HG03095 (cell line): ENCODE data around the gene PTPRA.
"Not testable (repeated sequence)": the region's sequence is repeated elsewhere in the genome, so short reads cannot be mapped to it uniquely, and the experiment has no call there.

Experiments
- ATAC-seq: cut with Tn5 transposase; IDR thresholded peaks from one replicate; pipeline ENCODE4 v1.9.1; 2021; ENCODE audit warnings: moderate library complexity; ENCODE audit not compliant: unreplicated experiment

The PTPRA gene

DNA sequence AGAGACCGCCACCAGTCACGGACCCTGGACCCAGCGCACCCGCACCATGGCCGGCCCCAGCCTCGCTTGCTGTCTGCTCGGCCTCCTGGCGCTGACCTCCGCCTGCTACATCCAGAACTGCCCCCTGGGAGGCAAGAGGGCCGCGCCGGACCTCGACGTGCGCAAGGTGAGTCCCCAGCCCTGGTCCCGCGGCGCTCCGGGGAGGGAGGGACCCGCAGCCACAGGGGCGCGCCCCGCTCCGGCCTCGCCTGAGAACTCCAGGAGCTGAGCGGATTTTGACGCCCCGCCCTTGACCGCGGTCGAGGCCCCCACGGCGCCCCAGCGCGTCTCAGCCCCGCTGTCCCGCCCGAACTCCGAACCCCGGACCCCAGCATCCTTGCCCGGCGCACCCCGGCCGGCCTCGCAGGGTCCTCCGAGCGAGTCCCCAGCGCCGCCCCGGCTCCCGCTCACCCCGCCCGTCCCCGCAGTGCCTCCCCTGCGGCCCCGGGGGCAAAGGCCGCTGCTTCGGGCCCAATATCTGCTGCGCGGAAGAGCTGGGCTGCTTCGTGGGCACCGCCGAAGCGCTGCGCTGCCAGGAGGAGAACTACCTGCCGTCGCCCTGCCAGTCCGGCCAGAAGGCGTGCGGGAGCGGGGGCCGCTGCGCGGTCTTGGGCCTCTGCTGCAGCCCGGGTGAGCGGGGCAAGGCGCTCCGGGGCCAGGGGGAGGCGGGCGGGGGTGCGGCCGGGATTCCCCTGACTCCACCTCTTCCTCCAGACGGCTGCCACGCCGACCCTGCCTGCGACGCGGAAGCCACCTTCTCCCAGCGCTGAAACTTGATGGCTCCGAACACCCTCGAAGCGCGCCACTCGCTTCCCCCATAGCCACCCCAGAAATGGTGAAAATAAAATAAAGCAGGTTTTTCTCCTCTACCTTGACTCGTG lies 198.6 kb downstream of the PTPRA start, which contains the start of gene OXT:
Gene OXT, plus strand, starts transcription at position 11 of the 920 bp plus-strand sequence. Its CDS starts 36 bp downstream, at position 47.
- no peak for ATAC-seq

DNA sequence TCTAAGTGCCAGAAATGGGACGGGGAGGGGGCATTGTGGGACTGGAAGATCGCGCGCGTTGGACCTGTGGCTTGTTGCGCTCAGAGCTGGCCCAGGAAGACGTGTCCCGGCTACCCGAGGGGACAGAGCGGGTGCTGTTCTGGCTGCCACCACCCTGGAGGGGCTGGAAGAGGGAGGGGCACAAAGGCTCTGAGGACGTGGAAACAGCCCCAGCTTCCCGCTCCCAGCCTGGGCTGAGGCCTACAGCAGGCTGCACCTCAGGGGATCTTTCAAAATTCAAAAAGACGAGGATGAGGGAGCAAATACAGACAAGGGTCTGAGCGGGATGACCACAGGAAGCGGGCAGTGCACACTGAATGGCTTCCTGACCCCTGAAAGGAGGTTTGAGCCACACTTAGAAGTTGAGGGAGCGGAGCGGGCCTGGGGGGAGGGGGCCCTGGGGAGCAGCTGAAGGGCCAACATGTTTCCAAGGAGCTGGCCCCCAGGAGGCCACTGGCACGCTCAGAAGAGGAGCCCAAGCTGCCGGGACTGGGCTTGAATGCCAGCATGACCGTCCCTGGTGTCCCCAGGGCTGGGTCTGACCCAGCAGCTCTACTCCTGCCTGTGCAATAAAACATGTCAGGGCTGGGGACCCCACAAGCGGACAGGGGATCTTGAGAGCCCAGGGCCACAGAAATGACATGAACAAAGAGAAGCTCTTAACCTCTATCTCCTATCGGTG lies 199.4 kb downstream of the PTPRA start:
- ATAC-seq: no peak

DNA sequence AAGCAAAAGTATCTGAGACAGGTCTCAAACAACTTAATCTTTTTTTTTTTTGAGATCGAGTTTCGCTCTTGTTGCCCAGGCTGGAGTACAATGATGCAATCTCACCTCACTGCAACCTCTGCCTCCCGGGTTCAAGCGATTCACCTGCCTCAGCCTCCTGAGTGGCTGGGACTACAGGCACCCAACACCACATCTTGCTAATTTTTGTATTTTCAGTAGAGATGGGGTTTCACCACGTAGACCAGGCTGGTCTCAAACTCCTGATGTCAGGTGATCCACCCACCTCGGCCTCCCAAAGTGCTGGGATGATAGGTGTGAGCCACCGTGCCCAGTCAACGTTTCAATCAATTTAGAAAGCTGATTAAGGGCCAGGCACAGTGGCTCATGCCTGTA lies 200.0 kb downstream of the PTPRA start:
- ATAC-seq: not testable (repeated sequence)

DNA sequence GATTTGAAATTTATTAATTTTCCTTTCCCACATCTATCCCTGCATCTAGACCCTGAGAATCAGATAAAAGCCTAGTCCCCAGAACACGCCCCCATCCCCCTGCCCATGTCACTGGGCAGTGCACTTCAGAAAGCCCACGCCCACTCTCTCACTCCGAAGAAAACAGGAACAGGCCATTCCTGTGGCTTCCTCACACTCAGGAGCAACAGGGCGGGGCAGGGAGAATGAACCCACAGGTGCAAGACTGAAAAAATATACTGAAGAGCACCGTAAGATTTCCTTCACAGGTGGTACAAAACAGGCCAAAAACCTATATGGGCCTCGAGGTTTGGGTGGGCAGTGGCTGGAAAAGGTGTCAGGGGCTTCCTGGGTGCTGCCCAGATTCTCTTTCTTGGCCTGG lies 201.5 kb downstream of the PTPRA start:
- no peak for ATAC-seq

DNA sequence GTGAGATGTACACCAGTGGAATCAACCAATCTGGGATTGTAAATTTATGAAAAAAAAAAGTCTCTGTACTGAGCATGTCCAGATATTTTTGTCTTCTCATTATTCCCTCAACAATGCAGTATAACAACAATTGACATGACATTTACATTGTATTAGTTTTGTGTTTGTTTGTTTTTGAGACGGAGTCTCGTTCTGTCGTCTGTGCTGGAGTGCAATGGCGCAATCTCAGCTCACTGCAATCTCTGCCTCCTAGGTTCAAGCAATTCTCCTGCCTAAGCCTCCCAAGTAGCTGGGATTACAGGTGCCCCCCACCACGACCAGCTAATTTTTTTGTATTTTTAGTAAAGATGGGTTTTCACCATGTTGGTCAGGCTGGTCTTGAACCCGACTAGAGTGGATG lies 202.0 kb downstream of the PTPRA start:
- not testable (repeated sequence) for ATAC-seq

DNA sequence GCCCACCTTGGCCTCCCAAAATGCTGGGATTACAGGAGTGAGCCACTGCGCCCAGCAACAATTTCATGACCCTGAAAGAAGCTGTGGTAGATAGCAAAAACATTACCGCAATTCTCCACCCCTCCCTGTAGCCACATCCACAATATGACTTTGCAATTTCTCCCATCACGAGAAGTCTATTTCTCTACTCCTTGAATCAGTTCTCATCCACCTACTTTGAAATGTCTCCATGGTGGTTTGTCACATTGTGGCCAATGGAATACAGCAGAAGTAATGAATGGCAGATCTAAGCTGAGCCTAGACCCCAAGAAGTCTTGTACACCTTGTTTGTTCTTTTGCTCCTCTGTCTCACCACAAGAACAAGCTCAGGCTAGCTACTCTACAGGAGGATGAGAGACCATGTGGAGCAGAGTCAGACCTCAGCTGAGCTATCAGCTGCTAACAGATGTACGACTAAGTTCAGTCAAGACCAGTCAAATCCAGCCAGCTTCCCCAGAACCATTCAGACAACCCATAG lies 204.4 kb downstream of the PTPRA start:
- no peak for ATAC-seq

DNA sequence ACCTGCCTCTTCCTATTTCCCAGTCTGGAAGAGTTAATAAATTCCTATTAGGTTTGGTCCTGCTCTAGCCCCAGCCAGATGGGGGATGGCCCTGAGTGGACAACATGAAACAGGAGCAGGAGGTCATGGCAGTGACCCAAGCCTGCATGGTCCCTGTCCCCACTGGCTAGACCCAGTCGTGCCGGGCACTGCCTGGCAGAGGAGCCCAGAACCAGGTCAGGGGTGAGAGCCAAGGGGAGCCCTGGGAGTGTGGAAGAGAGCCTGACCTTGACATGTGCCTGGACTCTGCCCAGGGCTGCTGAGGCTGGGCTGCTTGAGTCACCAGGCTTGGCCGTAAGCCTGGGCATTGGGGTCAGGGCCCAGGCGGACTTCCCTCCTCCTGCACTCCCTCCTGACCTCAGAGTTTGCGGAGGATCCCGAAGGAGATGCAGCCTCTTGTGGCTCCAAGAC lies 207.7 kb downstream of the PTPRA start:
- ATAC-seq: no peak

DNA sequence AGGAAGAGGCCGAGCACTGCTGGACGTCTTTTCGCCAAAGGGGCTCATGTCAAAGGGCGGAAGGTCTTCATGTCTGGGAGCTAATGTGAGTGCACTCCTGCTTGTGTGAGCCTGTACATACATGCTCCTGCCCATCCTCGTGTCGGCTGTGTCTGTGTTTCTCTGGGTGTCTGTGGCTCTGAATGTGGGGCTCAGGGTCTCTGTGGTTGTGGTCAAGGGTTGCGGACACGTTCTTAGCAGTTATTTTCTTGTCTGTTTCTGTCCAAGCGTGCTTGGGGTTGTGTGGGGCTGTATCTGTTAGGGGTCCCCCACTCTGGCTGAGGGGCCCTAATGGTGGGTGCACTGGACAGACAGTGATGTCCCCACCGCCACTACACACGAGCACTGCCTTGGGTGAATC lies 208.4 kb downstream of the PTPRA start:
- ATAC-seq: no peak

DNA sequence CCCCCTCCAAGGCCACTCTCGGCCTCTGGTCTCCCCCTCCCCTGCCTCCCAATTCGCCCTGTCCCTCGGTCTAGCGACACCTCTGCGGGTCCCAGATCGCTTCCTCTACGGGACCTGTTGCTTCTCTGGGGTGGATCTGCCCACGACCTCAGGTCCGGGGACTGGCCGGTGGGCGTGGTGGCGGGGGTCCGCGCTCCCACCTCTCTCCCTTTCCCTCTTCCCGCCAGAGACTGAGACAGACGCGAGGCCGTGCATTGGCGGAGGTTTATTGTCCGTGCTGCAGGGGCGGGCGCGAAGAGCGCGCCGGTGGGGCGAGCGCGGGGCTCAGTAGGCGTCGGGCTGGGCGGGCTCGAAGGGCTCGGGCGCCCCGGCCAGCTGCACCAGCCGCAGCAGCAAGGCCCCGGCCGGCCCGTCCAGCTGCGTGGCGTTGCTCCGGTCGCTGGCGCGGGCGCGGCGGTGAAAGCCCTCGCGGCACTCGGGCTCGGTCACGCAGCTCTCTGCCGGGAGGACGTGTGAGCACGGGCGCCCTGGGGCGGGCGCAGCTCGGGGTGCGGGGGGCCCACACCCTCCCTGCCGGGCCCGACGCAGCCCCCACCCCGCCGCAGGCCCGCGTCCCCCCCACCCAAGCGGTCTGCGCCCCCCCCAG lies 209.1 kb downstream of the PTPRA start:
- ATAC-seq: no peak

DNA sequence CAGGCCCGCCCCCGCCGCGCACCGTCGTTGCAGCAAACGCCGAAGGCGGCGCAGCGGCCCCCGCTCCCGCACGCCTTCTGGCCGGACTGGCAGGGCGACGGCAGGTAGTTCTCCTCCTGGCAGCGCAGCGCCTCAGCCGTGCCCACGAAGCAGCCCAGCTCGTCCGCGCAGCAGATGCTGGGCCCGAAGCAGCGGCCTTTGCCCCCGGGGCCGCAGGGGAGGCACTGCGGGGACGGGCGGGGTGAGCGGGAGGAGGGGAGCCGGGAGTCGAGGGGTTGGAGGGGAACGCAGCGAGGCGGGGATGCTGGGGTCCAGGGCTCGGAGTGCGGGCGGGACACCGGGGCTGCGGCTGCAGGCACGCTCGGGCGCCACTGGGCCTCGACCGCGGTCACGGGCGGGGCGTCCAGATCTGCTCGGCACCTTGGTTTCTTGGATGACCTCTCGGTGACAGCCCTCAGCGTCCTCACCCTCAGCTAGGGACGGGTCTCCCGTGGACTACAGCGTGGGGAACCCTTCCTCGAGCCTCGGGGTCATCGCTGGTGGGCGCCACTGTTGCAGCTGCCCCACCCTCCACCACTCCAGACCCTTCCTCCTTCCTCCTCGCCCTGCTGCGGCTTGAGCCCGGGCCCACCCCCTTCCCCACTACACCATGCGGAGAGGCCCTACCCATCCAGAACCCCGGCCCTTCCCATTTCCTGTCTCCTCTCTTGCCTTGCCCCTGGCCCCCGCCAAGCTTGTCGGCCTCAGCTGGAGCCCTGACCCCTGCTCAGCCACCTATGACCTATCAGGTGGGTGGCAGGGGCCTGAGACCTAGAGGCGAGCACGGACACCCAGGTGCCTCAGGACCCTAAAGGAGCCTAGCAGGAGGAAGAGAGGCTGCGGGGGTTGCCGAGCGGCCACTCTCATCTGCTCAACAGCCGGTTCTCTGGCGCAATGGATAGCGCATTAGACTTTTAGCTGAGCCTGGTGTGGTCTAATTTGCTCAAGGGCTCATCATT lies 210.0 kb downstream of the PTPRA start:
- ATAC-seq: no peak

DNA sequence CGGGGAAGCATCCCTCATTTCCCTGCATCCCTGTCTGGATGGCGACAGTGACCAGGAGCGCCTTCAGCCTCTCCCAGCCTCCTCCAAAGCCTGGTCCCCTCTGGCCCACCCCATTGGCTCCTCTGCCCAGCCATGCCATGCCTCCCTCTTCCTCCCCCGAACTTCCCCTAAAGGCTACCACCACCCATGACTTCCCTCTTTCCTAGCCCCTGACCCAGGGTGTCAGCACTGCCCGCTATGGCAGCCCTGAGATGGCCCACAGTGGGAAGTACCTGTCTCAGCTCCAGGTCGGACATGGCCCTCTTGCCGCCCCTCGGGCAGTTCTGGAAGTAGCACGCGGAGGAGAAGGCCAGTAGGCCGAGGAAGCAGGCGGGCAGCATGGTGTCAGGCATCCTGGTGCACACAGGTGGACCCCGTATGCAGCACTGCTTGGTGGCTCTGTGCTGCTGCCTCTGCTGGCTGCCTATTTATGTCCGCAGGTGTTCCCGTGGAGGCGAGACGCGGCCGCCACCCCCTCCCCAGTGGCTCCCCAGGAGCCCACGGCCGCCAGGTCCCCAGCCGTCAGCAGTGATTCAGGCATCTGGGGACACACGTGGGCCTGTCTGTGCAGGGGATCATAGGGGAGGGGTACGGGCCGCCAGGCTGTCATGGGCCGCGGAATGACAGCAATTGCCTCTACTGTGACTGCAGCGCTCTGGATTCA lies 211.2 kb downstream of the PTPRA start, which contains the start of gene AVP:
Gene AVP, minus strand, starts transcription at position 442 of the 703 bp plus-strand sequence. Its CDS starts 50 bp downstream, at position 392.
- ATAC-seq: no peak

DNA sequence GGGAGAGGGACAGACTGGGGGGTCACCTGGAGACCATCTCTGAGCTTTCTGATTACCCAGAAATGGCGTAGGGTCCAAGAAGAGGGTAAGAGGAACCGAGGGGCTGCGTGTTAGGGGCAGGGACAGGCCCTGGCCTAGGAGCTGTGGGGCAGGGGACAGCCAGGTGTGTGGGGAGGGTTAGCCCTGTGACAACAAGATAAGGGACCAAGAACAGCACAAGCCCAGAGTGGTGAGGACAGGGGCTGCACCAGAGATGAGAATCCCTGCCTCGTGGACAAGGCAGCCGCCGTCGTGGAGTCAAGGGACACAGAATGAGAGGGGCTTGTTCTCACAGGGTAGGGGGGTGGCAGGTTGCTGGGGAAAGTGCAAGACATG lies 211.7 kb downstream of the PTPRA start:
- ATAC-seq: no peak

DNA sequence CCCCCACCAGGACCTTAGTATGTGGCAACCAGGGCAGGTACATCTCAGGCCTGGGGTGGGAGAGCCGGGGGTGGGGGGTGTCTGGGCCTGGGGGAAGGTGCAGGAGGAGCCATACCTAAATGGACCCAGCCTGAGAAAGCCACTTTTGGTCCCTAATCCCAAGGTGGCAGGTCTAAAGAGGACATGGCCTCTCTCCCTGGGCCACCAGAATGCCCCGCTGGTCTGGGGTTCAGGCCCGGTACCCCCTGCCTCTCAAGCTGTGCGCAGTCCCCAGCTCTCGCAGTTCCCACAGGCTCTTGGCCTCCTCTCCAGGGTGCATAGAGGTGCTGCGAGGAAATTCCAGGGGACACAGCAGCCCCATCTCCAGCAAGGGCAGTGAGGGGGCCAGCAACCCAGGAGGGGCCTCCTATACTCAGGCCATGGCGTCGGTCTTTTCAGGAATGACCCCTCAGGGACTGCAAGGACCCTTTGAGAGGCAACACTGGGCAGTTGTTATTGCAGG lies 212.3 kb downstream of the PTPRA start:
- no peak for ATAC-seq

DNA sequence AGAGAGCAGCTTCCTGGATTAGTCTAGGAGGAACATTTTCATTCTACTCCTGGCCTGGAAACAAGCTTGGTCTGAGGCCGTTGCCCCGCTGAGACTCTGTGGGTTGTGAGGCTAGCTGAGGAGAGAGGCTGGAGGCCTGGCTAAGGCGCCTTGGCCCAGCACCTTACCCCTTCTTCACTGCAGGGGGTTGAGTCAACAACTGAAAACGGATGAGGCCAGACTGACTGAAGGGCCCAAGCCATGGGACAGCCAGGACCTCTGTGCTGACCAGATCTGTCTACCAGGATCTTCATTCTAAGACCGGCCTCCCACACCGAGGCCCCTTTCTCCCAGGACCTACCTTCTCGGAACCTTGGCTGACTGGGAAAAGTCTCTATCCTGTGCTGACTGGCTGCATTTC lies 214.8 kb downstream of the PTPRA start:
- ATAC-seq: no peak
